SK-N-MC (cell line): Measurements from ENCODE around the gene FCN2.

ENCODE experiments used
- DNase-seq: peaks from one replicate; pipeline ENCODE4 v3.0.0-alpha.2; 2011; ENCODE audit warnings: low read depth, low spot score
- H3K27ac ChIP-seq: fragments of 200-600 bp; sonication (generic); 2 replicates; pipeline ENCODE4 v1.5.1; 2016; ENCODE audit warnings: mixed run types
- H3K36me3 ChIP-seq: fragments of 200-600 bp; sonication (generic); 2 replicates; pipeline ENCODE4 v1.6.1; 2017; ENCODE audit warnings: antibody characterized with exemption, low read length, mixed read lengths; ENCODE audit not compliant: insufficient read depth
- H3K4me3 ChIP-seq: fragments of 200-600 bp; sonication (generic); 2 replicates; pipeline ENCODE4 v1.5.1; 2016
- H3K9ac ChIP-seq: fragments of 200-600 bp; sonication (generic); 2 replicates; pipeline ENCODE4 v1.8.0; 2017; ENCODE audit warnings: mixed run types, mixed read lengths; ENCODE audit not compliant: insufficient read length
- H3K9me3 ChIP-seq: fragments of 200-600 bp; sonication (generic); 2 replicates; pipeline ENCODE4 v1.6.1; 2017; ENCODE audit warnings: low read depth, mild to moderate bottlenecking, antibody characterized with exemption, low read length, moderate library complexity, mixed read lengths
- EZH2 ChIP-seq: fragments of 200-600 bp; sonication (generic); IDR thresholded peaks from one replicate; pipeline ENCODE4 v1.6.1; 2017; ENCODE audit warnings: antibody characterized with exemption
- FOXP2 ChIP-seq: optimal IDR thresholded peaks from 2 replicates; pipeline ENCODE3; 2011; ENCODE audit warnings: mild to moderate bottlenecking, moderate library complexity; ENCODE audit not compliant: insufficient read depth; ENCODE audit errors: extremely low read length, control extremely low read depth
- POLR2AphosphoS5 ChIP-seq: IDR thresholded peaks from 2 replicates; pipeline ENCODE4 v1.6.1; 2012; ENCODE audit warnings: mild to moderate bottlenecking, low read depth, low read length, borderline replicate concordance

The FCN2 gene

DNA sequence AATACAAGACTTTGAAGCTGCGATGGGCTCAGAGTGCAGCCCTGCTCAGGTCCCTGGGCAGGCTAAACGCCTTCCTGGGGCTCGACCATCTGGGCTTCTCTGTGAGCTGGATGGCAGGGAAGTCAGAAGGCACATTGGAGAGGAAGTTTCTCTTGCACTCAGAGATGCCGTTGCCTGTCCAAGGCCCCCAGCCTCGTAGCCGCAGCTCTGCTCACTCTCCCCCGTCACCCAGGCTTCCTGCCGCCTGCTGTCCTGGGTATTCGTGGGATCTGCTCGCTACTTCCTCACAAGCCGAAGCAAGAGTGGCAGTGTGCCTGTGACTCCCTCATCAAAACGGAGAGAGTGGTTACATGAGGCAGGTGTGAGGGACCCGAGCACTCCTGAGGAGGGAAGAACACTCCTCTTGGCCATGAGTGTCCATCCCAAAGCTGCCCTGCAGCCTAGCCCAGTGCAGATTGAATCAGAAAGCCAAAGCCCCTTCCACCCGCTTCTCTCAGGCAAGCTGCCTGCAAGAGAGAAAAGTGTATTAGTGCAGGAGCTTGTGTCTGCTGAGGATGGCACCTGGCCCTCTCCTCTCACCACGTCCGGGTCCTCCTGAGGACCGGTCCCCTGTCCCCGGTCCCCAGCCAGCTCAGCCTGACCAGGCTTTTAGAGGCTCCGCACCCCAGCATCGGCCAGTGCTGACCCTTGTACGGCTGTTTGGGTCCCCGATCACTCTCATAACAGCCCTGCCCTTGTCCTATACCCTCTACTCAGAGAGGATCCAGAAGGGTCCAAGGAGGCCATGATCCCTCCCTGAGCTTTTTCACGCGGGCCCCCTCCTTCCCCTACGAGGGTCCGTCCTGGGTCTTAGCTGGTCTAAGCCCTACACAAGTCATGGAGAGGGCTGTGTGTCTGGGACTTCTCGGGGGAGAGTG lies 7.3 kb downstream of the FCN2 start:
- Histone ChIP-seq H3K9ac (no peak overlapping the region), H3K4me3 (no peak overlapping the region), H3K36me3 (no peaks in the 10 kb centered on the region), H3K27ac (no peak overlapping the region), H3K9me3 (no peaks in the 10 kb centered on the region)
- TF ChIP-seq EZH2 = no peak
- TF ChIP-seq FOXP2 = no peak
- no peak for TF ChIP-seq POLR2AphosphoS5
- DNase-seq = no peak

DNA sequence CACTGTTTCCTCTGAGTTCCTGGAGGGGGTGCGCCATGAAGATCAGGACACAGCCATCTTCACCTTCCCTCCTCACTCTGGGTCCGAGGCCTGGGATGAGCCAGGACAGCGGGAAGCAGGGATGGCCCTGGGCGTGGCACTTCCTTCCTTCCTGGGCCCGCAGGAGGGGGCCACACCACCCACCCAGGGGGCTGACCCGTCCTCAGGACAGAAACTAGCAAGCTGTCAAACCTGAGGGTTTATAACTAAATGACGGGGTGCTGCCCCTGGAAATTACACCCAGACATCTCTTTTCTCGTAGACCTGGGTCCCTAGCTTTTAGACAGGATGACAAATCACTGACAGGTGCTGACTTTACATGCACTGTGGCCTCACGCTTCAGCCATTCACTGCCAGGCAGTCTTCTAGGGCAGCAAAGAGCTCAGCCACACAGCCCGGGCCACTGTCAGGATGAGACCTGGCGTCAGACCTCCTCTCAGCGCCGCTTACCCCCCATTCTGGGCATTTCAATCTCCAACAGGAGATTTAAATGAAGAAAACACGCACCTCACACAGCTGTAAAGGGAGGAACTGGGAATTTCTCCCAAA lies 8.1 kb downstream of the FCN2 start:
- no peak overlapping the region for H3K9ac ChIP-seq
- TF ChIP-seq FOXP2 (no peak), POLR2AphosphoS5 (no peak), EZH2 (no peak)
- no peak for DNase-seq
- no peak overlapping the region for H3K4me3 ChIP-seq
- H3K9me3 ChIP-seq = no peaks in the 10 kb centered on the region
- no peak overlapping the region for H3K27ac ChIP-seq
- no peaks in the 10 kb centered on the region for H3K36me3 ChIP-seq

GRCh38 chr9:134889386-134890154 lies 9.0 kb downstream of the FCN2 start:
- no peak overlapping the region for H3K4me3 ChIP-seq
- H3K27ac ChIP-seq = no peak overlapping the region
- H3K9ac ChIP-seq = no peak overlapping the region
- H3K36me3 ChIP-seq = no peaks in the 10 kb centered on the region
- H3K9me3 ChIP-seq = no peaks in the 10 kb centered on the region; the same call in 1 of the 2 replicates
- TF ChIP-seq FOXP2 (no peak), POLR2AphosphoS5 (no peak), EZH2 (no peak)
- no peak for DNase-seq

DNA sequence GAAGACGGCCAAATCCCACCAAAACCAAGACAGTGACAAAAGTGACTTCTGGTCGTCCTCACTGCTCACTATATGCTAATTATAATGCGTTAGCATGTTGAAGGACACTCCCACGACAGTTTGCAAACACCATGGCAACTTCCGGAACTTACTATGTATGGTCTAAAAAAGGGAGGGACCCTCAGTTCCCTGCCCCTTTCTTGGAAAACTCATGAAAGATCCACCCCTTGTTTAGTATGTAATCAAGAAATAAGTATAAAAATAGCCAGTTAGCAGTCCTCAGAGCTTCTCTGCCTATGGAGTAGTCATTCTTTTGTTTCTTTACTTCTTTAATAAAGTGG lies 9.5 kb downstream of the FCN2 start:
- H3K9me3 ChIP-seq = no peaks in the 10 kb centered on the region; the same call in 1 of the 2 replicates
- DNase-seq = no peak
- H3K27ac ChIP-seq = no peak overlapping the region
- no peak overlapping the region for H3K4me3 ChIP-seq
- no peaks in the 10 kb centered on the region for H3K36me3 ChIP-seq
- TF ChIP-seq POLR2AphosphoS5 (no peak), EZH2 (no peak), FOXP2 (no peak)
- H3K9ac ChIP-seq = no peak overlapping the region

- no peaks in the 10 kb centered on the region; the same call in 1 of the 2 replicates for H3K9me3 ChIP-seq
- H3K9ac ChIP-seq = no peak overlapping the region
- H3K36me3 ChIP-seq = no peaks in the 10 kb centered on the region
- no peak overlapping the region for H3K27ac ChIP-seq
- no peak for DNase-seq
- H3K4me3 ChIP-seq = no peak overlapping the region
- TF ChIP-seq POLR2AphosphoS5 (no peak), EZH2 (no peak), FOXP2 (no peak)
Measured at GRCh38 chr9:134891053-134891452, 10.4 kb downstream of the FCN2 start.

GRCh38 chr9:134891713-134892112 lies 11.1 kb downstream of the FCN2 start:
- Histone ChIP-seq H3K9me3 (no peaks in the 10 kb centered on the region; the same call in 1 of the 2 replicates), H3K4me3 (no peak overlapping the region), H3K27ac (no peak overlapping the region), H3K36me3 (no peaks in the 10 kb centered on the region), H3K9ac (no peak overlapping the region)
- DNase-seq = no peak
- TF ChIP-seq FOXP2 = no peak
- TF ChIP-seq EZH2 = no peak
- no peak for TF ChIP-seq POLR2AphosphoS5

DNA sequence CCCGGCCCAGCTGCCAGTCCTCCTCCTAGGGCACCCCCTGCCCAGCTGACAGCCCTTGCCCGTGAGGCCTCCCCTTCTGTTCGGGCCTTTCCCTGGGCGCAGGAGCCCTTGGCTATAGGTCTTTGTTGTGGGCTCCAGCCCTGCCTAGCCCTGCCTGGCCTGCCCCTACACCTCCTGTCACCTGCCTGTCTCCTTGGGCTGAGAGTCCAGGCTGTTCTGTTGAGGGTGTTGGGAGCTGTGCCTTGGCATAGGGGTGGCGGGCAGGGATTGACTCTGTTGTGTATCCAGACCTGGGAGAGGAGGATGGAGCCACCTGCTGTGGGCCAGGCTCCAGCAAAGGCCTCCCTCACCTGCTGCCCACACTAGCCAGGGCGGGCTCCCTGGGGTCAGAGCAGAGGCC lies 11.6 kb downstream of the FCN2 start:
- Histone ChIP-seq H3K36me3 (no peaks in the 10 kb centered on the region), H3K9ac (no peak overlapping the region), H3K9me3 (no peaks in the 10 kb centered on the region; the same call in 1 of the 2 replicates), H3K4me3 (no peak overlapping the region), H3K27ac (no peak overlapping the region)
- no peak for DNase-seq
- no peak for TF ChIP-seq POLR2AphosphoS5
- no peak for TF ChIP-seq EZH2
- no peak for TF ChIP-seq FOXP2

DNA sequence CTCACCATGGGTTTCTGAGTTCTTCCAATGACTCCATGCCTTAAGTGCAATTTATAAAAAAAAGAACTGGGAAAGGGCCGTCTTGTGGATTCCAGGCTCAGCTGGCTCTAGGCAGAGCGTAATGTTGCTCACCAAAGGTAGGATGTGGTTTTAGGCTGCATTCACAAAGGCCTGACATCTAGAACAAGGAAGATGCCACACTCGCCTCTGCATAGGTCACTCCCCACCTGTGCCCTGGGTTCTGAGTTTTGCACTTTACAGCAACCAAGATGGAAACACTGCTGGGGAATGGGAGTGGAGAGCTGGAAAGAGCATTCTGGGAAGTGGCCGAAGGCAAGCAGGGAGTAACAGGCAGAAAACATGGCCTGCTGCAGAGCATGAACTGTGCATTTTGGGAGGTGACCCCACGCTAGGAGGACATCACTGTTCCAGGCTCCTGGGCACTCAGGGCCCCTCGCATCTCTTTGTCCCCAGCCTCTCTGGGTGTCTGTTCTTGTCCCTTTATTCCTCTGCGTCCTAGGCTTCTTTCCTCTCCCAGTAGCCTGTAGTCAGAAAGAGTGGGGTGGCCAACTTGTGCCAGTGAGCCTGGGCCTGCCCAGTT lies 12.3 kb downstream of the FCN2 start:
- DNase-seq = no peak

More for the DNA sequence above, 12.3 kb downstream of the FCN2 start:
- Histone ChIP-seq H3K9ac (no peak overlapping the region), H3K36me3 (no peaks in the 10 kb centered on the region), H3K4me3 (no peak overlapping the region), H3K27ac (no peak overlapping the region), H3K9me3 (no peaks in the 10 kb centered on the region; the same call in 1 of the 2 replicates)
- TF ChIP-seq POLR2AphosphoS5 (no peak), EZH2 (no peak), FOXP2 (no peak)
